Smooth muscle cell of bladder (primary cell): ENCODE results near the gene GLIPR1. TPM values are rescaled to one million over a fixed set of nuclear protein-coding genes. Genes with fewer than 3 reads are reported as not detected.

ENCODE experiments used
- total RNA-seq: library from RNA; depleted of rRNA; stranded (reverse); fragments of >200 nt; gene quantifications from 2 replicates; pipeline ENCODE4 v1.2.3, GENCODE V29; 2014

The GLIPR1 gene
- total RNA-seq = 41.4 and 45.5 TPM in 2 replicates

DNA sequence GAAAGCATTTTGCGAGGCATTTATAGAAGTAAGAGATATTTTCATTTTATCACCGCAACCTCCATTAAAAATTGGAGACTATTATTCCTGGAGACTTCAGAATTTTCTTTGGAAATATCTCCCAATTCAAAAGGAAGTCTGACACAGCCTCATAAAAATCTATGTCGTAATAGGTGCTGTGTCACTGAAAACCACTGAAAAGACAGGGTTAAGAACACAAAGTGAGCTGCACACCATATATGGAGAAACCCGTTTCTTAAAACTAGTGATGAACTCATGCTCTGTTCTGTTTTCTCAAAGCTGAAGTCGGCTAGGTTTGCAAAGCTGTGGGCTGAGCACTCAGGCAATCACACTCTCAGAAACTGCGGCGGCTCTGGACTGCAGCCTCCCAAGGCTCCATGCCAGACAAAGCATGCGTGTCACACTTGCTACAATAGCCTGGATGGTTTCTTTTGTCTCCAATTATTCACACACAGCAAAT, at the start of gene GLIPR1:
GLIPR1 (plus strand) TSS at position 287 of the 481 bp plus-strand sequence; CDS start at position 413, 126 bp downstream.

DNA sequence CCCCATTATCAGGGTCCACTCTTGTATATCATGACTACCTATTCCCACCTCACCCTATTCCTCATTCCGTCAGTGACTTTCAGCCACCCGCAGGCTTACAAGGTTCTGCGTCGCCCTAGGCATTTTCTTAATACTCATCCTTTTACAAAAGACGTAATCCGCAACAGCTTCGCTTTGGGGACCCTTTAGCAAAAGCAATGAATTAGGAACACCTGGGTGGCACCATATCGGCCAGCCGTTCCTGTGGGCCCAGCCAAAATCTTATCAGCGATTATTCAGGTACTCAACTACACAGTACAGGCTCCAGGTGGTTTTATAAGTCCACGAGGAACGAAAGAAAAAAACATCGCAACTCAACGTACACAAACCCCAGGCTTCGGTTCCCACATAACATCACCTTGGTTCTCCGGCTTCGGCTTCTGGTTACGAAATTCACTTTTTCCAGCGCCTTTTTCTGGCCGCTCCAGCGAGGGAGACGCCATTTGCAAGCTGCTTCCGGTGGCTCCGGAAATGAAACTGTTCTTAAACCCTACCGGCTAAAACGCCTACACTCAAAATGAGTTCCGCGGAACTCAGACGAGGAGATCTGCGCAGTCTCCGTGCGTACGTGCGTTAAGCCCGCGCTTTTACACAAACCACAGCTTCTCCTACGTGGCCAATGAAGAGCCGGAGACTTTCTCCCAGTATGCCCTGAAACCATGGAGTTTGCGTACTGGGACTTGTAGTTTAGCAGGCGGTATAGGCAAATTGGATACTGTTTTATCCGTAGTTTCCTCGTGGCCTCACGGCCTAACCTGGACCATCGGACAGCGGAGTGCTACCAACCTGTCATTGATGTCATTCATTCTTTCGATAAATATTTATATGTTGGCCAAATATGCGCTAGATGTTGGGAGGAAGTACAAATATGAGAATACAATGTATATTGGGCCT, 30.8 kb downstream of the GLIPR1 start, which contains the start of gene KRR1:
KRR1 (minus strand) TSS at position 494 of the 933 bp plus-strand sequence; CDS start at position 482, 12 bp downstream.

Other genes starting within 250 kb of the GLIPR1 start
- gene CAPS2, start 150.4 kb upstream of the GLIPR1 start, total RNA-seq = 6.7 and 7.5 TPM in 2 replicates
- gene GLIPR1L1, start 146.1 kb upstream of the GLIPR1 start, total RNA-seq = not detected in 2 replicates
- 0.55 and 0.71 TPM in 2 replicates for gene GLIPR1L2, start 89.7 kb upstream of the GLIPR1 start, total RNA-seq
- 23.2 and 31.5 TPM in 2 replicates for gene KRR1, start 30.9 kb downstream of the GLIPR1 start, total RNA-seq